H1 (cell line): ENCODE results near the gene PDZD8.

ENCODE experiments used
- GTF2F1 ChIP-seq: IDR thresholded peaks from 2 replicates; pipeline ENCODE4 v1.6.1; 2012; ENCODE audit warnings: low read depth, low read length, improper control_type of control experiment, borderline replicate concordance
- KDM5A ChIP-seq: fragments of 200-600 bp; IDR thresholded peaks from 2 replicates; pipeline ENCODE4 v1.7.1; 2012; ENCODE audit warnings: mild to moderate bottlenecking, low read length, inconsistent platforms, mixed read lengths
- POLR2A ChIP-seq, 2 experiments: IDR thresholded peaks; 1 replicate in 1 of 2; 2 replicates in 1 of 2; pipeline ENCODE4 v1.6.1; 2011; ENCODE audit warnings: low read depth in 2 of 2, low read length in 2 of 2, mild to moderate bottlenecking in 2 of 2; ENCODE audit errors: control extremely low read depth in 1 of 2
- SP1 ChIP-seq: IDR thresholded peaks from 2 replicates; pipeline ENCODE4 v1.6.1; 2011; ENCODE audit warnings: low read depth, low read length

DNA sequence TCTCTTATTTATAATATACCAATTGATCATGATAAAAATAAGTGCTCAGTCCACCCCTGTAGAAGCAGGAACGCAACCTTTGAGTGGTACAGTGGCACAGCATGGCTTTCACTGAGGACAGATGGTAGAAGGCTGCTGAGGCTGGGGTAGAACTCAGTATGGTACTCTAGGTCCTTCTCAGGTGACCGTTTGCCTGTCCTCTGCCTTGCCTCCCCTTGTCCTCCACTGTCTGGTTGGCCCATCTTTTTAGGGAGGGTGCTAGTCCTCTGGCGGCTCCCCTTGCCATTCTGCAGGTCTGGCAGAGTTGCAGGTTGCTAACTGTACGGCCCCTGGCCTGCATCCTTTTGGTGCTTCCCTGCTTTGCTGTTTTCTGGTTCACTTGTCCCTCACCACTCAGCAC, 107.0 kb downstream of the PDZD8 start:
- TF ChIP-seq POLR2A (IDR thresholded peaks at IDR 0.05; ENCODE audit: control extremely low read depth in 1 of 2, low read depth in 2 of 2, low read length in 2 of 2) = no peak
- no peak for TF ChIP-seq GTF2F1
- TF ChIP-seq KDM5A = no peak
- TF ChIP-seq SP1 = no peak
